Measurements from ENCODE around the gene RNF213.
A peak's percentile ranks its signal among the peaks of the same experiment; 100 is the strongest.

Gene RNF213

DNA sequence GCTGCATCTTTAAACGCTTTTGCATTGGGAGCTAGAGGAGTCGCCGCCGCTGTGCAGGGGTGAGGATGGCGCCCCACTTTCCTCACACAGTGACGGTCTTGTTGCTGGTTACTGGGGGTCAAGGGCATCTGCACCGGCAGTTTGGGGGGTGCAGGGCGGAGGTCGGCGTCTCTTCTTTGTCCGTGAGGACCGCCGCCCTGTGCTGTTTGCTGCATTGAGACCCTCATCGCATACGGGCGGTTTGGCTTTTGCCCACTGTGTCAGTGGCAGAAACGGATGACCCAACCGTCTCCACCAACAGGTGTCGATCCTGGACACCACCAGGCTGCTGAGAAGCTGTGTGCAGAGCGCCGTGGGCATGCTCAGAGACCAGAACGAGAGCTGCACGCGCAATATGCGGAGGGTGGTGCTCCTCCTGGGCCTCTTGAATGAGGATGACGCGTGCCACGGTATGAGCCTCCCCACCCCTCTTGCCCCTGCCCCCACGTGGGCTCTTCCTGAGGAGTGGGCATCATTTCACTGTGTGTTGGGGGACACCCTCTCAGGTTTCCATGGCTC, 93.1 kb downstream of the RNF213 start:
- Mint-ChIP-seq H3K27ac (peak overlapping the region; percentile 68), H3K27me3 (no peaks in the 10 kb centered on the region), H3K9me3 (no peaks in the 10 kb centered on the region), H3K36me3 (ENCODE audit: low read depth) (peaks cover 96% of the 10 kb centered on the region), H3K4me1 (ENCODE audit: low read depth) (peaks cover 5% of the 10 kb centered on the region), H3K4me3 (no peak overlapping the region)
- no peak for DNase-seq

DNA sequence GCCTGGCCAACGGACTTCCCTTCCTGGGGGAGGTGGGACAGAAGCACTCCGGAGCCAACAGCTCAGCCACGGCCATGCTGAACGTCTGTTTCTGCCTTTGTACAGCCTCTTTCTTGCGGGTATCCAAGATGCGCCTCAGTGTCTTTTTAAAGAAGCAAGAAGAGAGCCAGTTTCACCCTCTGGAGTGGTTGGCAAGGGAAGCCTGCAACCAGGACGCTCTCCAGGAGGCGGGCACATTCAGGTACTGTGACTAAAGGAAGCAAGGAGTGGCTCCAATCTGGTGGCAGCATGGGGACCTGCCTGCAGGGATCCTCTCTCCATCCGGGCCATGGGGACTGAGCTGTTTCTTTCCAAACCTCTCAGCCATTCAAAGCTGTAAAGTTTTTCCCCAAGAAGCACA, 93.7 kb downstream of the RNF213 start:
- Mint-ChIP-seq H3K27ac (peak overlapping the region; percentile 50), H3K27me3 (no peaks in the 10 kb centered on the region), H3K4me1 (ENCODE audit: low read depth) (peaks cover under 1% of the 10 kb centered on the region), H3K36me3 (ENCODE audit: low read depth) (peaks cover 96% of the 10 kb centered on the region), H3K9me3 (no peaks in the 10 kb centered on the region), H3K4me3 (no peak overlapping the region)
- DNase-seq = no peak

DNA sequence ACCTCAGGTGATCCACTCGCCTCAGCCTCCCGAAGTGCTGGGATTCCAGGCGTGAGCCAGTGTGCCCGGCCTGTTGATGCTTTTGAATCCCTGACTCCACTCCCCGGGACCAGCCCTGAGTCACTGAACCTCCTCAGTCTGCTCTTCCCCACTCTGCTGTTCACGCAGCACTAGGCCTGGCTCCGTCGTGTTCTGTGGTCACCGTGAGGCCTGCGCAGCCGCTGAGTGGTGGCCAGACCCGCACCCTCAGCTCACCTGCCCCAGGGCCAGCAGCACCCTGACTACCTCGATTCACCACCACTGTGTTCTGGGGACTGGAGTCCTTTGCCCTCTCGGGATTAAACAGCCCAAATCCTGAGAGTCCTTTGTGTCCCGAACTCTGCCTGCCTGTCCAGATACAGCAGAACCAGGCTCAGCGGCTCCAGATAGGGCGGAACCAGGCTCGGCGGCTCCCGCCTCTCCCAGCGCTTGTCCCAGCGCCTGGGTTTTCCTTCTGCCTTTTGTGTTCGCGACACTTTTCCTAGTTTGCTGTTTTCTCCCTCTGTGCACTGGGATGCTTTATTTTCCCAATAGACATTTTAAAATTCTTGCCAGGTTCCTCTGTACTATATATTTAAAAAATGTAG, 95.7 kb downstream of the RNF213 start:
- Mint-ChIP-seq H3K27ac (peak overlapping the region; percentile 66), H3K36me3 (ENCODE audit: low read depth) (peaks cover 96% of the 10 kb centered on the region), H3K4me3 (no peak overlapping the region)

DNA sequence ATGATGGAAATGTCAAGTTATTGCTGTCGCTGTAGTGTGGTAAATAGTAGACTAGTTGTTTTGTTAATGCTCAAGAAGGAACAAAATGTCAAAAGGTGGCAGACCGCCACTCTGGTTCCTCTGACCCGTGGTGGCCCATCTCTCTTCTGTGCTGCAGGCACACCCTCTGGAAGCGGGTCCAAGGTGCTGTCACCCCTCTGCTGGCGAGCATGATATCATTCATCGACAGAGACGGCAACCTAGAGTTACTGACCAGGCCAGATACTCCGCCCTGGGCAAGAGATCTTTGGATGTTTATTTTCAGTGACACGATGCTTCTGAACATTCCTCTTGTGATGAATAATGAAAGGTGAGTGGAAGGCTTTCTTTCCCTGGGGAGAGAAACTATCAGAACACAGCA, 97.5 kb downstream of the RNF213 start:
- Mint-ChIP-seq H3K27me3 (no peaks in the 10 kb centered on the region), H3K36me3 (ENCODE audit: low read depth) (peaks cover 96% of the 10 kb centered on the region), H3K9me3 (no peaks in the 10 kb centered on the region), H3K27ac (peak overlapping the region; percentile 65), H3K4me3 (no peak overlapping the region), H3K4me1 (ENCODE audit: low read depth) (no peaks in the 10 kb centered on the region)
- DNase-seq = no peak

More for the DNA sequence above, 95.7 kb downstream of the RNF213 start:
- no peak for DNase-seq
- Mint-ChIP-seq H3K9me3 (no peaks in the 10 kb centered on the region), H3K4me1 (ENCODE audit: low read depth) (no peaks in the 10 kb centered on the region), H3K27me3 (no peaks in the 10 kb centered on the region)

DNA sequence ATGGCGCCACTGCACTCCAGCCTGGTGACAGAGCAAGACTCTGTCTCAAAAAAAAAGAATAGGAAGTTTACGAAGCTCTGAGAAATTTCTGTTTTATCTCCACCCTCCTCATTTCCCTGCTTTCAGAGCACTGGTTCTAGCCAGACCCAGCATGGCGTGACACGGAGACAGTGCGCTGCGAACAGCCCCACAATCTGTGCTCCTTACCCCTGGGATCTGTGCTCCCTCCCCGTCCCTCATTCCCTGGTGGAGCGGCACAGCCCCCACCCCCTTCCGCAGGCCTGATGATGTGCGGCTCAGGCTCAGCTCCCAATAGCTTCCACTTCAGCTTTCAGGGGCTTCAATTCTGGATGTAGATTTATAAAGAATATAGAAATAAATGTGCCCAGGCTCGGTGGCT, 98.2 kb downstream of the RNF213 start:
- Mint-ChIP-seq H3K27ac (peak overlapping the region; percentile 22), H3K4me3 (no peak overlapping the region), H3K9me3 (no peaks in the 10 kb centered on the region), H3K27me3 (no peaks in the 10 kb centered on the region), H3K4me1 (ENCODE audit: low read depth) (no peaks in the 10 kb centered on the region), H3K36me3 (ENCODE audit: low read depth) (peaks cover 96% of the 10 kb centered on the region)
- no peak for DNase-seq

DNA sequence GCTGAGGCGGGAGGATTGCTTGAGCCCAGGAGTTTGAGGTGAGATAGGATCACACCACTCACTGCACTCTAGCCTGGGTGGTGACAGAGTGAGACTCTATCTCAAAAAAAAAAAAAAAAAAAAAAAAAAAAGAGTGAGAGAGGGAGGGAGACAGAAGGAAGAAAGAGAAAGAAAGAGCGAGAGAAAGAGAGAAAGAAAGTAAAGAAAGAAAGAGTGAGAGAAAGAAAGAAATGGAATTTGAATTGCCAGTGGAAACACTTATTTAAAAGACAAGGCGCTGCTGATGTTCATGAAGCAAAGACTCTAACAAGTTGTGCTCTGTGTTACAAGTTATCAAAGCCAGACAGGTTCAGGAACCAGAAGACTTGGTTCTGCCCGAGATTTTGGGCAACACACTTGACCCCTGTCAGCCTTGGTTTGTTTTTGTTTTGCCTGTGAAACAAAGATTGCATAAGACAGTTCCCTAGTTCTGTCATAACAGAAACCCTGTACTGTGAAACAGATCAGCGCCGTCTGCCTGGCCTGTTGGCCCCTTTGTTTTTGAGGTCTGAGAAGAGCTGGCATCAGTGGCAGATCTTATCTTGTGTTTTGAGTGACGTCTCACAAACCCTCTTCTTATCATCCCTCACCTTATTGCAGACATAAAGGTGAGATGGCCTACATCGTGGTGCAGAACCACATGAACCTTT, 98.9 kb downstream of the RNF213 start:
- Mint-ChIP-seq H3K4me3 (no peak overlapping the region), H3K27ac (peak overlapping the region; percentile 63), H3K4me1 (ENCODE audit: low read depth) (no peaks in the 10 kb centered on the region), H3K27me3 (no peaks in the 10 kb centered on the region), H3K9me3 (no peaks in the 10 kb centered on the region), H3K36me3 (ENCODE audit: low read depth) (peaks cover 96% of the 10 kb centered on the region)
- DNase-seq = no peak

DNA sequence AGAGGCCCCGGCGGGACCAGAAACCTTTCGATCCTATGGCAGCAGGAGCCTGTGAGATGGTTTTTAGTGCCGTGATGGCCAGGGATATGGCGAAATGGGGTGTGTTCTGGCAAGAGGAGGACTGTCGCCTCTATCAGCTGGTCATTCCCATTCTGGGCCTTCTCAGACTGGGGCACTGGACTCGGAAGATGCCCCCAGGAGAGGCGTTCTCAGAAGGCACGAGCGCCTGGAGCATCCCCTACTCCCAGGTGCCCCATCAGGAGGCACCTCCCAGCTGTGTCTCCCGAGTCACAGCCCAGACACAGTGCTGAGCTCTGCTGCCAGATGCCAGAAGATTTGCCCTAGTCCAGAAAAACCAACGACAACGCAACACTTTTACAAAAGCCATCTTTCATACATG, 99.7 kb downstream of the RNF213 start:
- Mint-ChIP-seq H3K27me3 (no peaks in the 10 kb centered on the region), H3K9me3 (no peaks in the 10 kb centered on the region), H3K4me1 (ENCODE audit: low read depth) (no peaks in the 10 kb centered on the region), H3K4me3 (no peak overlapping the region), H3K36me3 (ENCODE audit: low read depth) (peaks cover 98% of the 10 kb centered on the region), H3K27ac (peak overlapping the region; percentile 63)
- no peak for DNase-seq

DNA sequence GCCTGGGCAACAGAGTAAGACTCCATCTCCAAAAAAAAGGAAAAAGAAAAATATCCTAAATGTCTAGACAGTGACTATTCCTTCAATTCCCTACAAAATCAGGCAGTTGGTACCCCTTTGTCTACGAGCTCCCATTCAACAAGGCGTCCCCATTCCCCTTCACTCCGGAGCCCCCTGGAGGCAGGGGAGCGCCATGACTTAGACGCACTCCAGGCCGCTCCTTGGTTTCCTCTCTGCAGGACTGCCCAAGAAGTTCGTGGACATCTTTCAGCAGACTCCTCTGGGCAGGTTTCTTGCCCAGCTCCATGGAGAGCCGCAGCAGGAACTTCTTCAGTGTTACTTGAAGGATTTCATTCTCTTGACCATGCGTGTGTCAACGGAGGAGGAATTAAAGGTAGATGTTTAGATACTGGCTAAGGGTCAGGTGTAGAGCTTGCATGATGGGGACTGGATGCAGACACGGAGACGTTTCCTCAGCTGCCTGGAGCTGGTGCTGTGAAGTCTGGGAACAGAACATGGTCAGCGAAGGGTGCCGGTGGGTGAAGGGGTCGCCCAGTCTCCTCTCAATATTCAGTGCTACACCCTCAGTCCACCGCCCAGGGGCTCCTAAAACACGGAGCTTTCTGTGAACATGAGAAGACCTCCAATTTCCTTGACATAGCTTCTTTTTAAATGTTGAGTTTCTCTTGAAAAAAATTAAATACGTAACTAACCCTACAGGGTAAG, 101.0 kb downstream of the RNF213 start:
- Mint-ChIP-seq H3K27me3 (no peaks in the 10 kb centered on the region), H3K27ac (peak overlapping the region; percentile 81), H3K9me3 (no peaks in the 10 kb centered on the region), H3K4me1 (ENCODE audit: low read depth) (no peaks in the 10 kb centered on the region), H3K36me3 (ENCODE audit: low read depth) (peaks cover 99% of the 10 kb centered on the region), H3K4me3 (no peak overlapping the region)
- DNase-seq = no peak

DNA sequence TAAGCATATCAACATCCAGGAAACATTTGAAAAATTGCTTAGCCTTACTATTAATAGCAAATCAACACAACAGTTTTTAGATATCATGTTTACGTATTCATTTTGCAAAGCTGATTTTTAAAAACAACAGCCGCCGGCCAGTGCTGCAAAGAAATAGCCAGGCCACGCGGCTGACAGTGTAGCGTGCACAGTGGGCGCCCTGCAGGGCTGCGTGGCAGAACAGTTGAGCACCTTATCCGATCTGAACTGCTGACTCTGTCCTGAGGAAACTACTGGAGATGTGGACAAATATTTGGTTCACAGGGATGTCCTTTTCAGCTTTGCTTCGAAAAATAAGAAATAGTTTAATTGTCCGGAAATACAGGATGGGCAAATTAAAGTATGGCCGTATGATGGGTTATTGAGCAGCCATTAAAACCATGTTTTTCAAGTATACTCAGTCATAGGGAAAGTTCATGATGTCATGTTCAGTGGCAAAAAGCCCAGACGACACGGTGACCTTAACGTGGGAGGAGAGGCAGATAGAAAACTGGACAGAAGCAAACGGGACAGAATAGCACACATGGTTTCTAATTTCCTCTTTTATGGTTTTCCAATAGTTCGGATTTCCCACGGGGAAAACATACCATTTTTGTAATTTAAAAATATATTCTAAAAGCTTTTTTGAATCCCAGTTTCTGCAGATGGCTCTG, 101.9 kb downstream of the RNF213 start:
- Mint-ChIP-seq H3K36me3 (ENCODE audit: low read depth) (peaks cover 99% of the 10 kb centered on the region), H3K27me3 (no peaks in the 10 kb centered on the region), H3K4me3 (no peak overlapping the region), H3K4me1 (ENCODE audit: low read depth) (no peaks in the 10 kb centered on the region), H3K27ac (peak overlapping the region; percentile 45), H3K9me3 (no peaks in the 10 kb centered on the region)
- no peak for DNase-seq

DNA sequence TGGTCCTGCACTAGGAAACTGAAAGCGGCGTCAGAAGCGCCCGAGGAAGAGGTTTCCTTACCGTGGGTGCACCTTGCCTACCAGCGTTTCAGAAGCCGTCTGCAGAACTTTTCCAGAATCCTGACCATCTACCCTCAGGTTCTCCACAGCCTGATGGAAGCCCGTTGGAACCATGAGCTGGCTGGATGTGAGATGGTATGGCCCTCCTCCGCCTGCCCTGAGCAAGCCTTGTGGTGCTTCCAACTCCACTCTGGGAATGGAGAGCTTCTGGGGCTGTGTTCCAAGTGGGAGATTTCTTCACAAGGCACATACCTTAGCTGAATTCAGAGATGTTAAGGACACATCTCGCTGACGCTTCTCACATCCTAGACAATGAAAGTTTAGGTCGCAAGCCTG, 102.5 kb downstream of the RNF213 start:
- no peak overlapping the region for H3K4me3 Mint-ChIP-seq
- no peak for DNase-seq
- peaks cover 99% of the 10 kb centered on the region for H3K36me3 Mint-ChIP-seq (ENCODE audit: low read depth)
- H3K27me3 Mint-ChIP-seq = no peaks in the 10 kb centered on the region
- H3K9me3 Mint-ChIP-seq = no peaks in the 10 kb centered on the region
- H3K4me1 Mint-ChIP-seq (ENCODE audit: low read depth) = no peaks in the 10 kb centered on the region
- peak overlapping the region; percentile 71 for H3K27ac Mint-ChIP-seq

DNA sequence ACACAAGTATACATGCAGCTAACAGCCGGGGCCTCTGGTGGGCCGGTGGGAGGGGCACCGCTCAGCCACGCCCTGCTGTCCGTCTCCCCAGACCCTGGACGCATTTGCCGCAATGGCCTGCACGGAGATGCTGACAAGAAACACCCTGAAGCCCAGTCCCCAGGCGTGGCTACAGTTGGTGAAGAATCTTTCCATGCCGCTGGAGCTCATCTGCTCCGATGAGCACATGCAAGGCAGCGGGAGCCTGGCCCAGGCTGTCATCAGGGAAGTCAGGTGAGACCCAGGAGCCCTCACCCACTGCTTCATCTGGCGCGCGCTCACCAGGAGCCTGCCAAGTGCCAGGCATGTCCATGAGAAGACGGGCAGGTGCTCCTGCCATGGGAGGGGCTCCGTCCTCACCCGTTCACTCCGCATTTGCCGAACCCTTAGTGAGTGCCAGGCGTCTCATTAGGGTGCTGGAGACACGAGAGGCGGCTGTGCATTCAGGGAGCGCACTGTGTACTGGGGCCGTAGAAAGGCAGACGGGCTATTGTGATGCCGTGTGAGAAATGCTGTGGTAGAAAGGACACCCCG, 103.0 kb downstream of the RNF213 start:
- H3K9me3 Mint-ChIP-seq = no peaks in the 10 kb centered on the region
- H3K27ac Mint-ChIP-seq = peak overlapping the region; percentile 71
- H3K36me3 Mint-ChIP-seq (ENCODE audit: low read depth) = peaks cover 99% of the 10 kb centered on the region
- H3K4me3 Mint-ChIP-seq = no peak overlapping the region
- H3K27me3 Mint-ChIP-seq = no peaks in the 10 kb centered on the region
- no peaks in the 10 kb centered on the region for H3K4me1 Mint-ChIP-seq (ENCODE audit: low read depth)
- no peak for DNase-seq

DNA sequence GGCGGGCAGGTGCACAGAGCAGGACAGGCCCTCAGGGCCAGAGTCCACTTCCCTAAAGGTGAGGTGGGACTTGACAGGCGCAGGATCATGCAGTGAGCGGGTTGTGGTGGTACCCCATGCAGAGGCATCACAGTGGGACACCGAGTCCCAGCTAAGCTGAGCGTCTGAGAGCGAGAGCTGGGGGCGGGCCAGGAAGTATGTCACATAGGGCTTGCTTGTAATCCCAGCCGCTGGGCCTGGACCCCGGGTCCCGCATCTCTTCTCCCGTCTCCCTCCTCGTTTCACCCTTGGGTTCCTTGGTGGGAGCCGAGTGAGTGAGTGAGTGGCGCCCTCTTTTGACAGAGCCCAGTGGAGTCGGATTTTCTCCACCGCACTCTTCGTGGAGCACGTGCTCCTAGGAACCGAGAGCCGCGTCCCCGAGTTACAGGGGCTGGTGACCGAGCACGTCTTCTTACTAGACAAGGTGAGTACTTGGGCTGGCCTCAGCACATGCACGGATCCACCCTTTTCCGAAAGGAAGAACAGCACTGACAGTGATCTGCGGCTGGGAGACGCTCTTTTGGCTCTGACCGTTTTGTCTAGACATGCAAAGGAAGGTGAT, 103.5 kb downstream of the RNF213 start:
- H3K4me1 Mint-ChIP-seq (ENCODE audit: low read depth) = no peaks in the 10 kb centered on the region
- H3K4me3 Mint-ChIP-seq = no peak overlapping the region
- no peaks in the 10 kb centered on the region for H3K9me3 Mint-ChIP-seq
- H3K36me3 Mint-ChIP-seq (ENCODE audit: low read depth) = peaks cover 99% of the 10 kb centered on the region
- no peaks in the 10 kb centered on the region for H3K27me3 Mint-ChIP-seq
- DNase-seq = no peak
- peak overlapping the region; percentile 71 for H3K27ac Mint-ChIP-seq

DNA sequence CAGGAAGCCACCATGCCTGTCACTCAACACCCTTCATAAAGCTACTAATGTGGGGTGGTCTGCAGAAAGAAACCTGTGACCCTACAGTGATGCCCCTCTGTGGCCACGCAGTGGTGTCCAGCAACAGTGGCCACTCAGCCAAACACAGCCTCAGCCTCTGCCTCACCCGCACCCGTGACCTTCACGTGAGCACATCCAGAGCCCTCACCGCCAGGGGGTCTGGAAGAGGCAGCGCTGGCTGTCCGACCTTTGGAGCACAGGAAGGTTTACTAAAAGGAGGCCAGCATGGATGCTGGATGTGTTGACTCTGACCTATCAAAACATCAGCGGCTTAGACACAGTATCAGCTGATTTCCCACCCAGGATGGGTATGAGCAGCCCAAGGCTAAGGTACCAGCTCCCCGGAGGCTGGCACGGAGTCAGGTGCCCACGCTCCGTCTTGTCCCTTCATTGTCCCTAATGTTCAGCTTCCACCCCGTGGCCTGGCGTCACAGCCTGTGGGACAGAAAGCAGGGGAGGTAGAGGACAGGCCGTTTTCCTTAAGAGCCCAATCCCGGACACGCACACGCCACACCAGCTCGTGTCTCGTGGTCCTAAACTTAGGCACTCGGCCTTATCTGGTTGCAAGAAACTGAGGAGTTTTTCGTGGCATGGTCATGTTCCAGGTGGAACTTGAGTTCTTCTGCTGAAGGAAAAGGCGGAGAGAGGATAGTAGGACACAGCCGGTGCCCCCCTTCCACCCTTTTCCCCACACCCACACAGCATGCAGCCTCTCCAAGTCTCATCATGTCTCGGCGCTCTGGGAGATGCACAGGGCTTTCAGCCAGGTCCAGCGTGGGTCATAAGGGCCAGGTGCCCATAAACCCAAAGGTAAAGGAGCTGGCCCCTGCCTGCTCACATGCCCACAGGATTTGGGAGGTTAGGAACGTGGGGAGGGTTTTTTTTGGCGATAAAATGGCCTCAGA, 104.6 kb downstream of the RNF213 start:
- H3K4me3 Mint-ChIP-seq = no peak overlapping the region
- DNase-seq = no peak
- no peaks in the 10 kb centered on the region for H3K4me1 Mint-ChIP-seq (ENCODE audit: low read depth)
- no peaks in the 10 kb centered on the region for H3K27me3 Mint-ChIP-seq
- no peaks in the 10 kb centered on the region for H3K9me3 Mint-ChIP-seq
- peaks cover 99% of the 10 kb centered on the region for H3K36me3 Mint-ChIP-seq (ENCODE audit: low read depth)
- H3K27ac Mint-ChIP-seq = peak overlapping the region; percentile 71
